Gastroesophageal sphincter (tissue), 4 donors: Measurements from ENCODE around the gene RAP1GDS1. TPM values are rescaled to one million over a fixed set of nuclear protein-coding genes. Genes with fewer than 3 reads are reported as not detected.

ENCODE experiments used
- ATAC-seq: fragments of 150-250 bp; one replicate; pipeline ENCODE4 v1.9.1; 2016; ENCODE audit warnings: mild to moderate bottlenecking, moderate library complexity
- H3K27ac ChIP-seq, 4 donors: fragments of 200-600 bp; sonication (generic) in 3 of 4; 1 replicate in 3 of 4; 2 replicates in 1 of 4; pipeline ENCODE4 v1.5.1; 2016 to 2019
- H3K27me3 ChIP-seq: fragments of 200-600 bp; sonication (generic); one replicate; pipeline ENCODE4 v1.5.1; 2019
- H3K36me3 ChIP-seq, 2 donors: fragments of 200-600 bp; sonication (generic); one replicate each; pipeline ENCODE4 v1.5.1; 2019; ENCODE audit warnings: control low read depth in 1 of 2
- H3K4me1 ChIP-seq, 3 donors: fragments of 200-600 bp; sonication (generic); 1 replicate in 2 of 3; 2 replicates in 1 of 3; pipeline ENCODE4 v1.5.1; 2016 to 2019; ENCODE audit warnings: control low read depth in 2 of 3
- H3K4me3 ChIP-seq, 2 donors: fragments of 200-600 bp; sonication (generic); one replicate each; pipeline ENCODE4 v1.5.1; 2019; ENCODE audit warnings: mild to moderate bottlenecking in 1 of 2, moderate library complexity in 1 of 2
- H3K9me3 ChIP-seq, 3 donors: fragments of 200-600 bp; sonication (generic); one replicate each; pipeline ENCODE4 v1.5.1; 2017 to 2019; ENCODE audit warnings: control low read depth in 2 of 3
- CTCF ChIP-seq, 4 experiments: fragments of 200-600 bp in 2 of 4; fragments of 450-650 bp in 2 of 4; sonication (generic) in 1 of 4; IDR thresholded peaks; one replicate each; pipeline ENCODE4 v1.5.1; 2017 to 2019; ENCODE audit warnings: antibody characterized with exemption in 4 of 4, mild to moderate bottlenecking in 2 of 4, moderate library complexity in 2 of 4
- EP300 ChIP-seq: sonication (generic); formaldehyde crosslinking; IDR thresholded peaks from one replicate; pipeline ENCODE4 v1.6.1; 2017; ENCODE audit warnings: antibody characterized with exemption, mild to moderate bottlenecking
- POLR2A ChIP-seq, 2 donors: fragments of 450-650 bp; IDR thresholded peaks; one replicate each; pipeline ENCODE4 v1.6.1; 2017; ENCODE audit warnings: antibody characterized with exemption in 2 of 2, mild to moderate bottlenecking in 2 of 2, moderate library complexity in 1 of 2
- POLR2AphosphoS5 ChIP-seq: sonication (generic); formaldehyde crosslinking; IDR thresholded peaks from one replicate; pipeline ENCODE4 v1.6.1; 2017; ENCODE audit warnings: antibody characterized with exemption
- WGBS, 2 donors: methylation state at CpG; one replicate each; pipeline ENCODE4 v1.1.5; 2018; ENCODE audit warnings: low coverage in 1 of 2; 5-methylcytosine and 5-hydroxymethylcytosine counted together
- total RNA-seq, 4 donors: library from RNA; depleted of rRNA; stranded (reverse); fragments of >200 nt; gene quantifications; one replicate each; pipeline ENCODE4 v1.1.0, GENCODE V29; 2016

RAP1GDS1 gene
- total RNA-seq, 4 donors from 2014 or later = 30.9 to 46.1 (median 40.5) TPM

GRCh38 chr4:98485816-98486345 lies 224.7 kb downstream of the RAP1GDS1 start:
- Histone ChIP-seq H3K27ac (no peak overlapping the region), H3K9me3 (no peaks in the 10 kb centered on the region), H3K27me3 (no peaks in the 10 kb centered on the region), H3K4me1 (no peaks in the 10 kb centered on the region), H3K4me3 (no peak overlapping the region), H3K36me3 (no peaks in the 10 kb centered on the region)
- no peak for ATAC-seq
- WGBS, 2 donors = 93 to 100% methylated on average over 1 to 7 of the region's 7 CpGs
- TF ChIP-seq POLR2A (IDR thresholded peaks at IDR 0.05) = no peak

GRCh38 chr4:98490251-98490650 lies 229.1 kb downstream of the RAP1GDS1 start:
- Histone ChIP-seq H3K4me3 (no peak overlapping the region), H3K36me3 (no peaks in the 10 kb centered on the region), H3K27me3 (no peaks in the 10 kb centered on the region), H3K9me3 (no peaks in the 10 kb centered on the region), H3K4me1 (peaks cover 0 to 27% (median 0%) of the 10 kb centered on the region in 3 donors), H3K27ac (no peak overlapping the region)
- TF ChIP-seq EP300 = no peak
- TF ChIP-seq CTCF (IDR thresholded peaks at IDR 0.05) = no peak
- no peak for TF ChIP-seq POLR2AphosphoS5
- TF ChIP-seq POLR2A (IDR thresholded peaks at IDR 0.05) = no peak
- ATAC-seq = no peak
- 90 to 98% methylated on average over 3 of the region's 3 CpGs for WGBS, 2 donors

GRCh38 chr4:98491899-98492559 lies 230.8 kb downstream of the RAP1GDS1 start:
- Histone ChIP-seq H3K36me3 (no peaks in the 10 kb centered on the region), H3K9me3 (no peaks in the 10 kb centered on the region), H3K4me3 (no peak overlapping the region), H3K4me1 (peaks cover 0 to 37% (median 3%) of the 10 kb centered on the region in 3 donors), H3K27me3 (no peaks in the 10 kb centered on the region), H3K27ac (peak overlapping the region in 3 of 4 donors; percentile 27 to 62 (median 36))
- ATAC-seq = peak; percentile 70
- 68% methylated on average over 7 of the region's 7 CpGs; no CpG with 5 or more reads in 1 of the 2 donors for WGBS, 2 donors
- TF ChIP-seq POLR2A (IDR thresholded peaks at IDR 0.05) (no peak), CTCF (IDR thresholded peaks at IDR 0.05) (no peak), EP300 (no peak), POLR2AphosphoS5 (peak; percentile 87)

- Histone ChIP-seq H3K27me3 (no peaks in the 10 kb centered on the region), H3K4me1 (peaks cover 0 to 37% (median 3%) of the 10 kb centered on the region in 3 donors), H3K4me3 (no peak overlapping the region), H3K36me3 (no peaks in the 10 kb centered on the region), H3K9me3 (no peaks in the 10 kb centered on the region), H3K27ac (no peak overlapping the region)
- WGBS, 2 donors = 68 to 85% methylated on average over 4 of the region's 4 CpGs
- ATAC-seq = no peak
- no peak for TF ChIP-seq CTCF (IDR thresholded peaks at IDR 0.05)
- no peak for TF ChIP-seq POLR2AphosphoS5
- no peak for TF ChIP-seq POLR2A (IDR thresholded peaks at IDR 0.05)
- TF ChIP-seq EP300 = no peak
These were observed 232.1 kb downstream of the RAP1GDS1 start for GRCh38 chr4:98493296-98493695.

Other genes starting within 250 kb of the RAP1GDS1 start
- gene STPG2, start 117.9 kb upstream of the RAP1GDS1 start, total RNA-seq = under 1 TPM in 2 of 4 donors, not detected in 2; 0.13 to 0.62 TPM